Lower leg skin (tissue), 3 donors: ENCODE results near the gene C1QTNF5.

Source experiments
- POLR2A ChIP-seq, 2 donors: fragments of 450-650 bp; IDR thresholded peaks; one replicate each; pipeline ENCODE4 v1.6.1; 2016 to 2017; ENCODE audit warnings: antibody characterized with exemption in 2 of 2, mild to moderate bottlenecking in 1 of 2, moderate library complexity in 1 of 2
- TF ChIP-seq, protein P1 (sequence below), 3 donors: fragments of 450-650 bp; IDR thresholded peaks; one replicate each; pipeline ENCODE4 v1.5.1; 2016; ENCODE audit warnings: antibody characterized with exemption in 3 of 3, mild to moderate bottlenecking in 3 of 3, moderate library complexity in 2 of 3

DNA sequence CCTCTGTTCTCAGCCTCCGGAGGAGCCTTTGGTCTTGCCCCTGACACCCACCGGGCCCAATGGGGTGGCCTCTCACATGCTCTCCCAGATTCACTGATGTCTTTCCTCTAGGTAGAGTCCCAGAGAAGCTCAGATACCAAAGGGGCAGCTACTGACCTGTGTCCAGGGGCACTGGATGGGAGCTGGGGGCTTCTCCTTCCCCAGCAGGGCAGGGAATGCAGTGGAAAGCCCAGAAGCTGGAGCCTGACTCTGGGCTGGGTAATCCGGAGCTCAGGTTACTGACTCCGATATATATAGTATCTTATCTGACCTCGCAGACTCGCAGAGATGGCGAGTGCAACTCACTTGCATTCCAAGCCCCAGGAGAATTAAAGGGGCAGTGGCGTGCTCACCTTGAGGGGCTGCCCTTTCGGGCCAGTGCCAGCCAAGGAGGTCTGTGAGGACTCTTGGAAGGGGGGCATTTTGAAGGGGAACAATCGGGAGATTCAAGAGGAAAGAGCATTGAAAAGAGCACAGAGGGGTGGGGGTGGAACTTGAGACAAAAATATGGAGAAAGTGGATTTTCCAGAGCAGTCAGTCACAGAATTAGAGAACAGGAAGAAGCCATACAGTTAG, 38.3 kb upstream of the C1QTNF5 start:
- TF ChIP-seq, protein P1, sequence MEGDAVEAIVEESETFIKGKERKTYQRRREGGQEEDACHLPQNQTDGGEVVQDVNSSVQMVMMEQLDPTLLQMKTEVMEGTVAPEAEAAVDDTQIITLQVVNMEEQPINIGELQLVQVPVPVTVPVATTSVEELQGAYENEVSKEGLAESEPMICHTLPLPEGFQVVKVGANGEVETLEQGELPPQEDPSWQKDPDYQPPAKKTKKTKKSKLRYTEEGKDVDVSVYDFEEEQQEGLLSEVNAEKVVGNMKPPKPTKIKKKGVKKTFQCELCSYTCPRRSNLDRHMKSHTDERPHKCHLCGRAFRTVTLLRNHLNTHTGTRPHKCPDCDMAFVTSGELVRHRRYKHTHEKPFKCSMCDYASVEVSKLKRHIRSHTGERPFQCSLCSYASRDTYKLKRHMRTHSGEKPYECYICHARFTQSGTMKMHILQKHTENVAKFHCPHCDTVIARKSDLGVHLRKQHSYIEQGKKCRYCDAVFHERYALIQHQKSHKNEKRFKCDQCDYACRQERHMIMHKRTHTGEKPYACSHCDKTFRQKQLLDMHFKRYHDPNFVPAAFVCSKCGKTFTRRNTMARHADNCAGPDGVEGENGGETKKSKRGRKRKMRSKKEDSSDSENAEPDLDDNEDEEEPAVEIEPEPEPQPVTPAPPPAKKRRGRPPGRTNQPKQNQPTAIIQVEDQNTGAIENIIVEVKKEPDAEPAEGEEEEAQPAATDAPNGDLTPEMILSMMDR (IDR thresholded peaks at IDR 0.05) = no peak
- TF ChIP-seq POLR2A (IDR thresholded peaks at IDR 0.05) = no peak
